Body of pancreas (tissue), 4 donors: ENCODE data around the gene IMPG2. TPM values are rescaled to one million over a fixed set of nuclear protein-coding genes. Genes with fewer than 3 reads are reported as not detected.

Source experiments
- ATAC-seq: fragments of 150-250 bp; one replicate; pipeline ENCODE4 v1.9.1; 2016
- DNase-seq, 4 donors: peaks; one replicate each; pipeline ENCODE4 v3.0.0-alpha.2; 2019
- H3K27ac ChIP-seq, 4 donors: fragments of 200-600 bp; sonication (generic); 1 replicate in 3 of 4; 2 replicates in 1 of 4; pipeline versions ENCODE4 v1.5.1 to v1.6.1; 2016 to 2019; ENCODE audit warnings: mild to moderate bottlenecking in 1 of 4, mixed read lengths in 1 of 4, moderate library complexity in 1 of 4
- H3K27me3 ChIP-seq, 2 donors: fragments of 200-600 bp; sonication (generic); one replicate each; pipeline ENCODE4 v1.6.0; 2016; ENCODE audit warnings: mild to moderate bottlenecking in 1 of 2
- H3K36me3 ChIP-seq, 2 donors: fragments of 200-600 bp; sonication (generic); replicated peaks in 1 of 2; 2 replicates each; pipeline ENCODE4 v1.5.1; 2016; ENCODE audit warnings: low read depth in 2 of 2; ENCODE audit not compliant: insufficient read depth in 1 of 2
- H3K4me1 ChIP-seq: fragments of 200-600 bp; sonication (generic); one replicate; pipeline ENCODE4 v1.6.0; 2016
- H3K4me3 ChIP-seq, 2 donors: fragments of 200-600 bp; sonication (generic); 1 replicate in 1 of 2; 2 replicates in 1 of 2; pipeline ENCODE4 v1.5.1; 2016 to 2019
- H3K9me3 ChIP-seq, 3 donors: fragments of 200-600 bp; sonication (generic); 1 replicate in 2 of 3; 2 replicates in 1 of 3; pipeline ENCODE4 v1.5.1; 2016
- POLR2A ChIP-seq, 3 donors: fragments of 450-650 bp; IDR thresholded peaks; one replicate each; pipeline ENCODE4 v1.6.1; 2016; ENCODE audit warnings: antibody characterized with exemption in 3 of 3, mild to moderate bottlenecking in 2 of 3
- WGBS, 2 donors: methylation state at CpG; one replicate each; pipeline ENCODE4 v1.1.5; 2017; 5-methylcytosine and 5-hydroxymethylcytosine counted together
- intact Hi-C: fragments of 100-400 bp; cut with DNase I; formaldehyde crosslinking; loops from one replicate; pipeline ENCODE4 v1.15.1; 2023
- total RNA-seq, 2 donors: library from RNA; depleted of rRNA; stranded (reverse); fragments of >200 nt; gene quantifications; one replicate each; pipeline ENCODE4 v1.1.0, GENCODE V29; 2016
- TF ChIP-seq, protein P1 (sequence below), 7 experiments: fragments of 450-650 bp in 4 of 7; fragments of 200-600 bp in 3 of 7; sonication (generic) in 3 of 7; IDR thresholded peaks; one replicate each; pipeline ENCODE4 v1.5.1; 2016 to 2019; ENCODE audit warnings: antibody characterized with exemption in 7 of 7

IMPG2 gene
- total RNA-seq, 2 donors from 2014 or later: 0.26 to 0.33 TPM

DNA sequence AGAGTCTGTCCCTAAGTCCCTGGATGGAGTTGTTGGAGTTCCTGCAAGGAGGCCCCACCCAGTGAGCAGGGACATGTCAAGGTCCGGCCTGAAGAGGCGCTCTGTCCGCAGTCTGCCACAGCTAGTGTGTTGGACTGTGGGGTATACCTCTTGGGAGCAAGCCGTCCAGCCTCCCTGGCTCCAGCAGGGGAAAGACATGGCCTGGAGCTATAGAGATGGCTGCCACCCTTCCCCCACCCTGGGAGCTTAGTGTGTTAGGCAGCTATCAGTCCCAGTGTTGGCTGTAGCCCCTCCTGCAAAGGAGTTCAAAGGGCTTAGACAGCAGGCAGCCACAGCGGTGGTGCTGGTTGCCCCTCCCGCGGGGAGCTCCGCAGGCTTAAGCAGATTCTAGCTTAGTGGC is 20.3 kb downstream of the IMPG2 start:
- no peaks in the 10 kb centered on the region for H3K4me1 ChIP-seq
- no peaks in the 10 kb centered on the region for H3K27me3 ChIP-seq
- intact Hi-C loops: no loop called here
- no peak for ATAC-seq
- no peak for TF ChIP-seq POLR2A (IDR thresholded peaks at IDR 0.05)
- TF ChIP-seq, protein P1, sequence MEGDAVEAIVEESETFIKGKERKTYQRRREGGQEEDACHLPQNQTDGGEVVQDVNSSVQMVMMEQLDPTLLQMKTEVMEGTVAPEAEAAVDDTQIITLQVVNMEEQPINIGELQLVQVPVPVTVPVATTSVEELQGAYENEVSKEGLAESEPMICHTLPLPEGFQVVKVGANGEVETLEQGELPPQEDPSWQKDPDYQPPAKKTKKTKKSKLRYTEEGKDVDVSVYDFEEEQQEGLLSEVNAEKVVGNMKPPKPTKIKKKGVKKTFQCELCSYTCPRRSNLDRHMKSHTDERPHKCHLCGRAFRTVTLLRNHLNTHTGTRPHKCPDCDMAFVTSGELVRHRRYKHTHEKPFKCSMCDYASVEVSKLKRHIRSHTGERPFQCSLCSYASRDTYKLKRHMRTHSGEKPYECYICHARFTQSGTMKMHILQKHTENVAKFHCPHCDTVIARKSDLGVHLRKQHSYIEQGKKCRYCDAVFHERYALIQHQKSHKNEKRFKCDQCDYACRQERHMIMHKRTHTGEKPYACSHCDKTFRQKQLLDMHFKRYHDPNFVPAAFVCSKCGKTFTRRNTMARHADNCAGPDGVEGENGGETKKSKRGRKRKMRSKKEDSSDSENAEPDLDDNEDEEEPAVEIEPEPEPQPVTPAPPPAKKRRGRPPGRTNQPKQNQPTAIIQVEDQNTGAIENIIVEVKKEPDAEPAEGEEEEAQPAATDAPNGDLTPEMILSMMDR (IDR thresholded peaks at IDR 0.05): no peak
- WGBS, 2 donors: 62 to 100% methylated on average over 2 to 8 of the region's 8 CpGs
- no peaks in the 10 kb centered on the region for H3K9me3 ChIP-seq
- no peak overlapping the region for H3K27ac ChIP-seq
- DNase-seq: no peak
- H3K36me3 ChIP-seq: no peaks in the 10 kb centered on the region
- H3K4me3 ChIP-seq: no peak overlapping the region

DNA sequence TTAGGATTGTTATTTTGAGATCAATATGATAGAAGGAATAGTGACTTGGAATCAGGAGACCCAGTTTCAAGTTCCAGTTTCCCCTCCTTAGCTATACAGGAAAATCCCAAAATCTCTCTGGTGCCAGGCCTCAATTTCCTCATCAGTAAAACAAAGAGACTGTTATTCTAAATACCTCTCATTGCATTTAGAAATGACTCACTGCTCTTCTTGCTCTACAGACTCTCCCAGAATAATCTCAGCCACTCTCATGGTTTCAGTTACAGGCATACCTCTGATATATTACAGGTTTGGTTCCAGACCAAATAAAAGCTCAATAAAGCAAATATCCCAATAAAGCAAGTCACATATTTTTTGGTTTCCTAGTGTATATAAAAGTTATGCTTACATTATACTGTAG is 28.3 kb downstream of the IMPG2 start:
- DNase-seq (no peak), ATAC-seq (no peak)
- no peaks in the 10 kb centered on the region for H3K36me3 ChIP-seq
- H3K4me1 ChIP-seq: no peaks in the 10 kb centered on the region
- no peak overlapping the region for H3K27ac ChIP-seq
- no peaks in the 10 kb centered on the region for H3K9me3 ChIP-seq
- intact Hi-C loops: no loop called here
- H3K27me3 ChIP-seq: no peaks in the 10 kb centered on the region
- TF ChIP-seq, protein P1 (IDR thresholded peaks at IDR 0.05): no peak
- no peak for TF ChIP-seq POLR2A (IDR thresholded peaks at IDR 0.05)
- no peak overlapping the region for H3K4me3 ChIP-seq

DNA sequence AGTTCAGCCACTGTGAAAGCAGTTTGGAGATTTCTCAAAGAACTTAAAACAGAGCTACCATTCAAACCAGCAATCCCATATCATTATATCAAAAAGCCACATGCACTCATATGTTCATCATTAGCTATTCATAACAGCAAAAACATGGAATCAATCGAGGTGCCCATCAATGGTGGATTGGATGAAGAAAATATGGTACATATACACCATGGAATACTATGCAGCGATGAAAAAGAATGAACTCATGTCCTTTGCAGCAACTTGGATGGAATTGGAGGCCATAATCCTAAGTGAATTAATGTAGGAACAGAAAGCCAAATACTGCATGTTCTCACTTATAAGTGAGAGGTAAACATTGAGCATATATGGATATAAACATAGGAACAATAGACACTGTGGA is 32.1 kb downstream of the IMPG2 start:
- ATAC-seq (no peak), DNase-seq (no peak)
- 57 to 60% methylated on average over 2 of the region's 2 CpGs for WGBS, 2 donors
- TF ChIP-seq, protein P1 (IDR thresholded peaks at IDR 0.05): no peak
- TF ChIP-seq POLR2A (IDR thresholded peaks at IDR 0.05): no peak
- intact Hi-C loops: no loop called here
- no peaks in the 10 kb centered on the region for H3K4me1 ChIP-seq
- no peaks in the 10 kb centered on the region for H3K9me3 ChIP-seq
- H3K27me3 ChIP-seq: no peaks in the 10 kb centered on the region
- H3K36me3 ChIP-seq: no peaks in the 10 kb centered on the region
- no peak overlapping the region for H3K27ac ChIP-seq
- H3K4me3 ChIP-seq: no peak overlapping the region

DNA sequence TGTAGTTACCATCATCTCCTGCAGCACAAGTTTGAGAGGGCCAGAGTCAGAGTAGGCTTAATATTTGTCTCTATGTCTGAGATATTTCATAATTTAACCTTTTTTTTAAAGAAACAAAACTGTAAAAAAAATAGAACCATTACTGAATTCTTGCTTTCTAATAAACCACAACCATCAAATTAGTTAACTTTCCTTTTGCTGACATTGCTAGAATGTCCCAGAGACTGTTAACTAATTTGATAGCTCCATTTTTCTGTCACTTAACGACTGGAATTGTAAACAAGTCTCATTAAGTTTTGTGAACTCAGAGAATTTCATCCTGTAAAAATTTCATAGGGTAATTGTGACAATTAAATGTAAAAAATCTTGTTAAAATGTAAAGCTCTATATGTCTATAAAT is 35.6 kb downstream of the IMPG2 start:
- no peaks in the 10 kb centered on the region for H3K27me3 ChIP-seq
- DNase-seq (no peak), ATAC-seq (no peak)
- no peaks in the 10 kb centered on the region for H3K4me1 ChIP-seq
- H3K27ac ChIP-seq: no peak overlapping the region
- H3K36me3 ChIP-seq: no peaks in the 10 kb centered on the region
- intact Hi-C loops: no loop called here
- WGBS, 2 donors: 43 to 53% methylated on average over 1 of the region's 1 CpG
- TF ChIP-seq, protein P1 (IDR thresholded peaks at IDR 0.05): no peak
- no peak for TF ChIP-seq POLR2A (IDR thresholded peaks at IDR 0.05)
- H3K9me3 ChIP-seq: no peaks in the 10 kb centered on the region
- no peak overlapping the region for H3K4me3 ChIP-seq

DNA sequence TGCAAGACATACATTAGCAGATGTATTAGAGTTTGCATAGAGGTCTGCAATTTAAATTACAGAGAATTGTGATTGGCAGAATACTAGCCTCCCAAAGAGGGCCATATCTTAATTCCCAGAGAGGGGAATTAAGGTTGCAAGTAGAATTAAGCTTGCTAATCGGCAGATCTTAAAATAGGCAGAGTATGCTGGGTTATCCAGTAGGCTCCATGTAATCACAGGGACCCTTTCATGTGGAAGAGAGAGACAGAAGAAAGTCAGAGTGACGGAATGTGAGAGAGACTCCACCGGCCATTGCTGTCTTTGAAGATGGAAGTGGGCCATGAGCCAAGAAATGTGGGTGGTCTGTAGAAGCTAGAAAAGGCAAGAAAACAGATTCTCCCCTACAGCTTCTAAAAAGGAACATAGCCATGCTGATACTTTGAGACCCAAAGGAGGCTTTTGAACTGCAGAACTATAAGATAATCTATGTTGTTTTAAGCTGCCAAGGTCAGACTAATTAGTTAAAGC is 38.8 kb downstream of the IMPG2 start:
- Histone ChIP-seq H3K27ac (no peak overlapping the region), H3K9me3 (no peaks in the 10 kb centered on the region), H3K4me3 (no peak overlapping the region), H3K27me3 (no peaks in the 10 kb centered on the region), H3K36me3 (no peaks in the 10 kb centered on the region), H3K4me1 (no peaks in the 10 kb centered on the region)
- TF ChIP-seq POLR2A (IDR thresholded peaks at IDR 0.05): no peak
- TF ChIP-seq, protein P1 (IDR thresholded peaks at IDR 0.05): no peak
- DNase-seq (no peak), ATAC-seq (no peak)
- intact Hi-C loops: no loop called here
- 70 to 78% methylated on average over 3 of the region's 3 CpGs for WGBS, 2 donors
